GM18870 (cell line): ENCODE results near the gene IL17F.
A peak's percentile ranks its signal among the peaks of the same experiment; 100 is the strongest.

ENCODE experiments used
- ATAC-seq: cut with Tn5 transposase; IDR thresholded peaks from one replicate; pipeline ENCODE4 v1.9.1; 2021; ENCODE audit warnings: moderate library complexity; ENCODE audit not compliant: unreplicated experiment

IL17F gene

DNA sequence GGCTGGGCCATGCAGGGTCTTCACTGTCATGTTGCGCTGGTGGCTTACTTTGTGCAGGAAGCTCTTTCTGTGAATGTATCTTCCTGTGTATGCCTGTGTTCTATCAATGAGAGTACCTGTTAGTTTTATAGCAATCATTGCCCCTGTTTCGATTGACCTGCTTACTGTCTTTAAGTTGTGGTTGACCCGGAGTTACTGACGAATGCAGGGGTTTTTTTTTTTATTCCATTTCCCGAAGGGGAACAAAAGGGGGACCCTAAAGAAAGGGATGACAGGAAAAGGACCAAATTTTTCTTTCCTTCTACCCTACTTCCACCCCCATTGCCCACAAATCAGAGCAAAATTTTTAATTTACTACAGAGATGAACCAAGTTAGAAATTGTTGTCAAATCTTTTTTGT is at the start of gene IL17F:
IL17F (minus strand) TSS at position 101 of the 400 bp plus-strand sequence; CDS start at position 30, 71 bp downstream.
- ATAC-seq = no peak

- no peak for ATAC-seq
Measured at GRCh38 chr6:52293067-52293466, 48.8 kb upstream of the IL17F start.

- no peak for ATAC-seq
Measured at GRCh38 chr6:52288841-52289240, 44.5 kb upstream of the IL17F start.

GRCh38 chr6:52288216-52288615 is 43.9 kb upstream of the IL17F start:
- no peak for ATAC-seq

DNA sequence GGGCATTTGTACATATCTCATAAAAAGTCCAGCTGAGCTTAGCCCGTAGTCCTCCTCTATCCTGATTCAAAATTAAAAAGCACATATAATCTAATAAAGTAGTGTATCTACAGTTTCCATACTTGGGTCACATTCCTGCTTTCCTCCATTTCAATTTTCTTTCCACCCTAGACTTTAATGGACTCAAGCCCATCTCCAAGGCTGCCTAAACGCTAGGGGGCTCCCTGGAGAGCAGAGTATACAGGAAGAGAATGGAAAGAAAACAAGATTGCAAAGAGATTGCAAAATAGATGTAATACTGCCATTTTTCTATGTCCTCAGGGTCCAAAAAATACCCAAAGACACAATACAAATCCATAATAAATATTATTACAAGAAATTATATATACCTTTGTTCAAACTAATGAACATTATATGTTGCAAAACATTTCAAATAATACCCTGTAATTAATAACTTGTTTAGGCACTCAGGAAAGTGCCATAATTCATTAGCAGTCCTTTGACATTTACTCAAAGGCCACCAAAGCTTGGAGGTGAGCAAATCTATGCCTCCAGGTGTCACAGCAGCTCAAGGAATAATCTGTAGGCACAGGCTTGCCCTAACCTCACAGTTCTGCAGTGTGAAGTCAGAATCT is 42.6 kb upstream of the IL17F start:
- ATAC-seq = no peak

DNA sequence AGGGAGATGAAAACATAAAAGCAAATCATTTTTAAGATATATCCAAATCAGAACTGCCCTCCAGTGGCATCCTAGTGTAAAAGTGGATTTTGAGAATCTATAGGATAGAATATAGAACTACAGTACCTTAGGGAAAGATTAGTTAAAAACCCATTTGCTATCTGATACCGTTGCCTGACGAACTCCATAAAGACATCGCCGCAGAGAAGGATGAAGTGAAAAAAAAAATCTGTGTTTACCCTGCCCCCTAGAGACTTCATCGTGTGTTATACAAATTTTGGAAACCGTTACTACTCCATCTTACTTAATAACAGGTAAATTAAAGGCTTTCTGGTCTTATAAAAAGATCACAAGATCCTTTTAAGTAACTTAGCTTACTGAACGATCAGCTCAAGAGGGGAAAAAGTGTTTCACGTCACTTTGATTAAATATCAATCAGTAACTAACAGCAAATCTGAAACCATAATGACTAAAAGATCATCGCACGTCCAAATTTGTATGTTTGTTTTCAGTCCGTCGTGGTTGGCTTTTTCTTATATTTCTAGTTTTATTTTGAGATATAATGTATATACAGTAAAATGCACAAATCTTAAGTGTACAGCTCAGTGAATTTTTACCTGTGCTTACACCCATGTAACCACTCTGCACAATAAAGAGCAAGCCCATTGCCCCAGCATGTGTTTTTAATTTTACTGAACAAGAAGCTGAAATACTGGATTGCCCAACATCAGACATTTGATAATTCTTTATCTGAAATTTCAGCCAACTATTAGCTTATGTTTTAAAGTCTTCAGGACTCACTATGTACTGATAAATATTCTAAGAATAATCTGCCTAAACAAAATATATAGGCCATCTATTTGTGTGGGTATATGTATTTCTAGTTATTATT is 41.1 kb upstream of the IL17F start:
- ATAC-seq = no peak

DNA sequence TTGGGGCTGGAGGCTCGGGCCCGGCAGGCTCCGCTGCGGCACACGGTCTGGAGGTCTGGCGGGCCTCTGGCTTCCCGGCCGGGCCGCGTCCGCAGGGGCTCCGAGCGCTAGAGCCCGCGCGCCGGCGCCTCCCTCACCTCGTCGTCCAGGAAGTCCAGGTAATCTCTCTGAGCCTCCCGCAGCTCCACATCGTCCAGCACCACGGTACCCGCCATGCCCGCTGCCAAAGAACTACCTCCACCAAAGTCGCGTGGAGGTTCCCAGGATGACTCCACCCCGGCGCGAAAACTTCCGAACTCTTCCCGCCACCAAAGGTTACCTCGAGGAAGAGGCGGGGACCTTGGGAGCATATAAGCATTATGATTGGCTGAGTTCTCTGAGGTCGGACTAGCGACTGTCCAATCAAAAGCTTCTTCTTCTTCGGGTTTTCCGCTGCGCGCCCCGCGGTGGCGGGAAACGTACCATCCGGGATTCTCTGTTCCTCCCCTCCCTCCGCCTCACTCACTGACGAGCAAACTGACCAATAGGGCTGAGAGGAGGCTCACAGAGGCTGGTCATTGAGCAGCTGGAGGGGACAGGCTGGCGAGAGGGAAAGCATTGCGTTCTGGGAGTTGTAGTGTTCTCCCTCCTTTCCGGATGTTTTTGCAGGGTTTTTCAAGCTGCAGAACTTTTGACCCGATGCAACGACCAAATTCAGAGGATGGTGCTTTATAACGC is 40.3 kb upstream of the IL17F start, which contains the start of gene MCM3:
MCM3 (minus strand) TSS at position 283 of the 717 bp plus-strand sequence; CDS start at position 215, 68 bp downstream.
- peak; percentile 98 for ATAC-seq

DNA sequence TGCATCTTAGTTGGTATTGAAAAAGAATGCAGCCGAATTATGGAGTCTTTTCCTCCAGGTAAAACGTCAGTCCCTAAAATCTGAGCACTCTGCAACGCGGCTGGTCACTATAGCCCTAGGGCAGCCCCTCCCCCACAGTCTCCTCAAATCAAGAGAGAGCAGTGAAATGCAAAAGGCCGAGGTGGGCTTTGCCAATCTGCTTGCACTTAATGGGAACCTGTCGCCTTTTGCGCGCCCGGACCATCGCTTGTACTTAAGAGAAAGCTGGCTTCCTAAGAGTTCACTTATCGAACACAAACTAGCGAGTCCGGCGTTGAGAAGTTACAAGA is 39.8 kb upstream of the IL17F start:
- ATAC-seq = no peak

- no peak for ATAC-seq
Measured at GRCh38 chr6:52283111-52283510, 38.8 kb upstream of the IL17F start.

DNA sequence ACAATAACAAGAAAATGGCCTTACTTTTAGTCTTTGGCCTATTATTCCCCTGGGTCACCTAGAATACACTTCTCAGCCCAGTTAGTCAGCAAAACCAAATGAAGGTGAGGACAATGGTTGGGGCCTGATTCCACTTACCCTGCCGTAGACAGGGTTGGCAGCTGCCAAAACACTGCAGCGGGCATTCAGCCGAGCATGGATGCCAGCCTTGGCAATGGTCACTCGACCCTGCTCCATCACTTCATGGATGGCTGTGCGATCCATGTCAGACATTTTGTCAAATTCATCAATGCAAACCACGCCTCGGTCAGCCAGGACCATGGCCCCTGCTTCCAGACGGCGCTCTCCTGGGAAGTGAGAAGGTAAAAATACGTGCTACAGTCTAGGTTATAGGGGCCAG is 31.8 kb upstream of the IL17F start:
- ATAC-seq = no peak

- no peak for ATAC-seq
Measured at GRCh38 chr6:52271852-52272460, 27.7 kb upstream of the IL17F start.

DNA sequence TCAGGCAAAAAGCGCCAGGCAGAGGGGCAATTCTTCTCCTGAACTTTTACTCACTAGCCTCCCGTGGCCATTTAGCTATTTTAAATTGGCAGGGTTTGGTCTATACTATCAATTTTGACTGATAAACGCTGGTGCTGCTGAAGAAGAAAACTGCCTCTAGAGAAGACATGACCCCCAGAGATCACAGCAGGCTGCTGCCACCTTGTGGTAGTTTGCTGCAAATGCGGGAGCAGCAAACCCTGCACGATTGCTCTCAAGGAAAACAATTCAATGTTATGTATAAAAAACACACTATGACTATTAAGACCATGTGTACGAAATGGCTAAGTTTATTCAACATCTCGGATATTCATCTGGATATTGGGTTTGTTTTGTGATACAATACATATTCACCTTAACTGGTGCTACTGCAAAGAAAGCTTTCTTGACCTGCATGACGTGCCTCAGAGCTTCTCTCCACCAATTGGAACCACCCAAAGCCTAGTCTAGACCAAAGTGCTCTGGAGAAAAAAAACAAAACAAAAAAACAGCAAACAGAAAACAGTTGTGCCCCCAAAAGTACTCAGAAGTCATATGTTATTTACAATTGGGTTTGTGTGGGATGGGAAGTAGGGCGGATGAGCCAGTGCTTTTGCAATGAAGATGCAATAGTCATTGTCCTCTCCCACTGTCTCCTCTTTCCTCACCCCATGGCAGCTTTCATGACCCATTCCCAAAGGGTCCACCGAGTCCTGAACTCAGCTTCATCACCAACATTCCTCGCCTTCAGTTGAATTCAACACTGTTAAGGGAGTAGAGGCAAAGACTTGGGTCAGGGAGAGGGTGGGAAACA is 19.6 kb upstream of the IL17F start:
- peak; percentile 70 for ATAC-seq

- no peak for ATAC-seq
Measured at GRCh38 chr6:52262620-52263344, 18.5 kb upstream of the IL17F start.

GRCh38 chr6:52261229-52261628 is 16.9 kb upstream of the IL17F start:
- ATAC-seq = no peak

DNA sequence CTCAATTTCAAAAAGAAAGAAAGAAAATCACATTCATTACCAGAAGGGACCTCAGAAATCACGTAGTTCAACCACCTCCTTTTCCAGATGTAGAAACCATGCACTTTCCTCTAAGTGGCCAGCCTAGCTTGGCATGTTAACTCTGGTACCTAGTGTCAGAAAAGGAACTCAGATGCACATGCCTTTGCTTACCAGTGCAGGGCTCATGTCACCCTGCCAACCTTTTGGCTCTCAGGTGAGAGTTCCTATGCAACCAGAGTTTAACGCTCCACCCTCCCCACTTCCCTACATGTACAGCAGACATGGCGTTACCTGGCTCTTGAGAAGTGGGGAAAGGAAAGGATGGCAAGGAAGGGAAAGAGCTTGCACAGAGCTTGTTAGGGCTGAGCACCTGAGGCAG is 16.3 kb upstream of the IL17F start:
- no peak for ATAC-seq

DNA sequence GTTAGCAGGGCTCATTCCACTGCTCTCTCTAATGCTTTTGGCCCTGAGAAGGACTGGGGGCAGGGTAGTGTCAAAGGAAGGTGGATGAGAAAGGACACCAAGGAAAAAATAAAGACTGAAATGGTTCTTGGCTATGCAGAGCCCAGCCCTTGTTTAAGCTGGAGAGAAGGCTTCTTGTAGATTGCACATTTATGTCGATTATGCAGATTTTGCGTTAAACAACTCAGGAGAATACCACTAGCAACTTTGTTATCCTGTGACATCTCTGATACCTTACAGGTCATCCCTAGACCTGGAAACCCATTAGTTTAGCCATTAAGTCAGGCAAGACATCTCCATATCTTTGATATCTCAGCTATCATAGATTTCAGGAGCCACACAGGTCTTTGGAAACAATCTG is 11.1 kb upstream of the IL17F start:
- ATAC-seq = no peak

DNA sequence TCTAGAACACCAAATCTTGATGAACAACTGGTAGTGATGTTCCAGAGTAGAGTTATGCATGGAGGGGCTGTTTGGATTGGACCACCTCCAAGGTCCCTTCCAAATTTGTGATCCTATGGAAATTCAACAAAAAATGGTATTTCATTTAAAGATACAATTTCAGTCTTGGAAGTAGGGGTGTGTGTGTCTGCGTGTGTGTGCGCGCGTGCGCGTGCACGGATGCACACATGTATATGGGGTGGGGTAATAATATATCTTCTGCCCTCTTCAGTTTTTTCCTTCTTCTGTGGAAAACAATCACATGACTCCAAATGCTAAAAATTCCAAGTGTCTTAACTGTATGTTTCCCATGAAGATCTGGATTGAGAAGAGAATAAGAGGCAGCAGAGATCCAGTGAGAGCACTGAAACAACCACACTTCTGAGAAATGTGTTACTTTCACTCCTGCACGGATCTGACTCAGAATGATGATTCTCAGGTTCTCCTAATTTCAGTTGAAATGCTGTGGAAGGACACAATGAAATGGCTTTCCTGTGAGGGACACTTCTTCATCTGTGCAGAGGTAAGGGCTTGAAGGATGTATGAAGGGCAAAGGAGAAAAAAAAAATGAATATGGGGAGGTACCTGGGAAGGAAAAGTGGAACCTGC is 10.6 kb upstream of the IL17F start:
- ATAC-seq = no peak

DNA sequence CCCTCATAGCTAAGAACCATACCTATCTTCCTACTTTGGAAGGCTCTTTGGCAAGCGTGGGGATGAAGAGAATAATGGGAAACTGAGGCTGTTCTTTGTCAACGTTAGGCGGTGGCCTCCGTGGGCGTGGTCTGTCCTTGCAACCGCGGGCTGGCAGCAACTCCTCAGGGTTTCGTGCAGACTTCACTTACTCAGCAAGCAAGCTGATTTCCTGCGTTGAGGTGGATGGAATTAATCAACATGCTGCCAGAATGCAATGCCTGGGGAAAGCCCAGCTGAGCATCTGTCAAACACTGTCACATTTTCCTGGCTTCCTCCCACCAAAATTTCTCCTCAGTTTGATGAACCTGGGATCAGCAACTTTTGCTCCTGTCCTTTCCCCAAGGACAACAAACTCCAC is 9.2 kb upstream of the IL17F start:
- no peak for ATAC-seq

DNA sequence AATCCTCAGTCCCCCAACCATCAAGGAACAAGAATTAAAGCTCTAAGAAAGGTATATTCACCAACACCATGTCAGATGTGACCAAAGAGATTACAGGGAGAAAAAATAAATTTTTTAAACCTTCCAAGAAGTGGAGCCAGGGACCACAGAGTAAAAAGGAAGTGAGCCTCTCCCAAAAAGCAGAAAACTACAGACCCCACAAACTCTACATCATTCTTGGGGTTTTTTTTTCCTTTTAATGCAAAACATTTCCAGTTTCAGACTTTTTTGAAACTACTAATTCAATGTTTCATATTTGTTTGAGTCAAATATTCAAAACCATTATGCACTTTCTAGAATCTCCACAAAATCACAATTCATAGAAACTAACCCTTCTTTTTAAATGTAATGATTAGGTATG is 6.8 kb upstream of the IL17F start:
- ATAC-seq = no peak
